ENCODE results near the gene TJP2. TPM values are rescaled to one million over a fixed set of nuclear protein-coding genes. Genes with fewer than 3 reads are reported as not detected.

The TJP2 gene
- total and polyA plus RNA-seq, 2 of the 4 experiments (the other 2 are of a cell fraction) = 38.3 to 49.3 TPM

DNA sequence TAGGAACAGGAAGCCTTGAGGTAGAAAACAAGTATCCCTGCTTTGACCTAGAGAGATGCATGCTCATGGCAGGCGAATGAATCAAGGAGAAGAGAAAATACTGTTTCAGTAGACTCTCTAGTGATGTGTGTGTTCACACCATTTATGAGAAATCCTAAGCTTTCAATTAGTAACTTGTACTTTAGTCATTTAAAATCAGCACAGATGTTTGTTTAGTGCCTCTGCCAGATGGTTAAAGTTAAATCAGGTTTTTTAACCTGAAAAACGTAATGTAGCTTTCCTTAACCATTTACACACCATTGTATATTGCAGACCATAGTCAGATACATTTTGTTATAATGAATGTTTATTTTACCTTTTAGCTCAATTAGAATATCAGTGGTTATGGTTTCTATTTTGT, 5.0 kb downstream of the TJP2 start:
- no peak for ATAC-seq (ENCODE audit: low read depth)

More for the DNA sequence above, 5.0 kb downstream of the TJP2 start:
- Histone ChIP-seq H3K36me3 (ENCODE audit: control insufficient read depth, insufficient read depth, low read length) (no peaks in the 10 kb centered on the region), H2AK9ac (replicated peaks; ENCODE audit: low read depth, low read length, poor library complexity) (no peak overlapping the region), H3K27me3 (ENCODE audit: control insufficient read depth, insufficient read depth, low read length) (no peaks in the 10 kb centered on the region), H3K4me2 (ENCODE audit: low read depth, low read length) (no peak overlapping the region), H4K91ac (ENCODE audit: insufficient read depth, low read depth, low read length) (no peak overlapping the region), H3K9me3 (ENCODE audit: control insufficient read depth, insufficient read depth, low read length) (no peaks in the 10 kb centered on the region), H2BK20ac (ENCODE audit: low read depth, low read length) (no peak overlapping the region), H2AFZ (replicated peaks; ENCODE audit: low read length, poor library complexity) (no peak overlapping the region), H4K8ac (ENCODE audit: low read depth in 2 of 2, low read length in 2 of 2) (no peak overlapping the region), H3K4ac (ENCODE audit: low read depth, low read length) (no peak overlapping the region), H3K9ac (ENCODE audit: low read depth, low read length) (no peak overlapping the region), H3K18ac (ENCODE audit: low read depth, low read length) (no peak overlapping the region), H2BK5ac (ENCODE audit: low read depth, low read length, poor library complexity, severe bottlenecking) (no peak overlapping the region), H2BK15ac (ENCODE audit: low read depth, low read length) (no peak overlapping the region), H3K4me3 (ENCODE audit: insufficient read depth, low read depth, low read length) (no peak overlapping the region), H2AK5ac (ENCODE audit: low read depth, low read length) (no peak overlapping the region), H2BK120ac (ENCODE audit: low read depth, low read length) (no peak overlapping the region), H3K9me1 (ENCODE audit: insufficient read depth, low read length) (peaks cover 15% of the 10 kb centered on the region), H3K23ac (ENCODE audit: low read depth, low read length) (no peak overlapping the region), H3K79me1 (ENCODE audit: low read depth in 1 of 2, low read length in 2 of 2) (peaks cover 7 to 69% of the 10 kb centered on the region in 2 experiments; a peak in 3 of 4 replicates), H4K5ac (ENCODE audit: low read depth, low read length) (no peak overlapping the region), H3K27ac (ENCODE audit: insufficient read depth, low read length) (no peak overlapping the region), H3K14ac (replicated peaks; ENCODE audit: low read depth, low read length) (no peak overlapping the region), H4K20me1 (ENCODE audit: insufficient read depth, low read length) (peaks cover 15% of the 10 kb centered on the region; the same call in 1 of the 2 replicates), H3K56ac (ENCODE audit: extremely low read depth, insufficient read depth, low read length) (no peak overlapping the region), H3K4me1 (ENCODE audit: control insufficient read depth, insufficient read depth, low read length) (peaks cover 12% of the 10 kb centered on the region)
- TF ChIP-seq FOS (IDR thresholded peaks at IDR 0.05; ENCODE audit: low read depth, low read length) = no peak
- no peak for TF ChIP-seq MAZ (IDR thresholded peaks at IDR 0.05; ENCODE audit: borderline replicate concordance, low read depth, low read length)
- TF ChIP-seq, protein P1, sequence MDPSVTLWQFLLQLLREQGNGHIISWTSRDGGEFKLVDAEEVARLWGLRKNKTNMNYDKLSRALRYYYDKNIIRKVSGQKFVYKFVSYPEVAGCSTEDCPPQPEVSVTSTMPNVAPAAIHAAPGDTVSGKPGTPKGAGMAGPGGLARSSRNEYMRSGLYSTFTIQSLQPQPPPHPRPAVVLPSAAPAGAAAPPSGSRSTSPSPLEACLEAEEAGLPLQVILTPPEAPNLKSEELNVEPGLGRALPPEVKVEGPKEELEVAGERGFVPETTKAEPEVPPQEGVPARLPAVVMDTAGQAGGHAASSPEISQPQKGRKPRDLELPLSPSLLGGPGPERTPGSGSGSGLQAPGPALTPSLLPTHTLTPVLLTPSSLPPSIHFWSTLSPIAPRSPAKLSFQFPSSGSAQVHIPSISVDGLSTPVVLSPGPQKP (IDR thresholded peaks at IDR 0.05; ENCODE audit: borderline replicate concordance, low read depth, low read length) = no peak
- no peak for TF ChIP-seq CHD1 (IDR thresholded peaks at IDR 0.05; ENCODE audit: low read depth, low read length)
- BruUV-seq (replicated peaks) = no TSS peak
- DNase-seq = no peak
- in situ Hi-C loops (cut with MboI; ENCODE audit: low sequenced_read_pairs) (no loop called here), dilution Hi-C loops (cut with HindIII; ENCODE audit: low sequenced_read_pairs, unreplicated experiment) (no loop called here), intact Hi-C loops (cut with micrococcal nuclease) (loop anchor here (5.0 kb wide), 1 partner anchor 57 kb away; no protein-coding TSS in a partner anchor)
- WGBS, 2 experiments (ENCODE audit: extremely low coverage in 2 of 2, insufficient read length in 1 of 2) = no CpG with 5 or more reads among the region's 2 CpGs
- POLR2A ChIA-PET (ENCODE audit: unreplicated experiment) = no interaction called here
- CTCF ChIA-PET = interaction anchor here (0.7 kb wide), 1 partner anchor 188 kb away, joined by 6 read pairs; no protein-coding TSS in a partner anchor
